ENCODE measurements around the gene DACT2. TPM values are rescaled to one million over a fixed set of nuclear protein-coding genes. Genes with fewer than 3 reads are reported as not detected.
A peak's percentile ranks its signal among the peaks of the same experiment; 100 is the strongest.

DACT2 gene
- total RNA-seq, 2 donors from 2014 or later = 16.6 to 39.9 TPM

DNA sequence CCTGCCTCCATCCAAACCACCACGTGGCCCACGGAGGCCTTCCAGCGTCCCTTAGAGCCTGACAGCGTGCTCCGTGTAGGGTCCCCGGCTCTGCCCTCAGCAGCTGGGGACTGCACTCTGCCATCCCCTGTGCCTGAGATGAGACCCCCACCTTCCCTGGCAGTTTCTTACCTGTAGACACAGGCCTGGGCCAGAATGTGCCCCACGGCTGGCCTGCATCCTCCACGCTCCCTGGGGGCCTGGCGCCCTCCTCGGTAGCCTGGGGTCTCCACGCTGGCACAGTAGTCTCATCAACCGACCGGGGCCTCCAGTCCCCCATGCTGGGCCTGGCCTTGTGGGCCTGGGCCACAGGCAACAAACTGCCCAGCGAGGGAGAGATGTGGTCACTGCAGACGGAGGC is 9.6 kb downstream of the DACT2 start:
- DNase-seq = no peak
- Histone ChIP-seq H3K9me3 (ENCODE audit: control insufficient read depth, low read length) (no peaks in the 10 kb centered on the region), H3K4me1 (ENCODE audit: control insufficient read depth, insufficient read depth, low read length) (peaks cover 9% of the 10 kb centered on the region), H3K4me3 (ENCODE audit: low read length) (no peak overlapping the region), H3K27ac (ENCODE audit: low read depth, low read length) (no peak overlapping the region), H3K9ac (ENCODE audit: extremely low read depth, low read length, poor library complexity, severe bottlenecking) (no peak overlapping the region), H3K36me3 (ENCODE audit: control insufficient read depth, insufficient read depth, low read length) (peaks cover 72% of the 10 kb centered on the region), H3K27me3 (ENCODE audit: control insufficient read depth, insufficient read depth, low read length, poor library complexity, severe bottlenecking) (no peaks in the 10 kb centered on the region)
- Mint-ChIP-seq H3K4me1 (peaks cover 23% of the 10 kb centered on the region), H3K36me3 (ENCODE audit: low read depth) (peaks cover 55% of the 10 kb centered on the region), H3K27me3 (ENCODE audit: insufficient read depth) (peaks cover 6% of the 10 kb centered on the region), H3K9me3 (no peaks in the 10 kb centered on the region), H3K4me3 (no peak overlapping the region), H3K27ac (no peak overlapping the region)
- TF ChIP-seq, protein P1, sequence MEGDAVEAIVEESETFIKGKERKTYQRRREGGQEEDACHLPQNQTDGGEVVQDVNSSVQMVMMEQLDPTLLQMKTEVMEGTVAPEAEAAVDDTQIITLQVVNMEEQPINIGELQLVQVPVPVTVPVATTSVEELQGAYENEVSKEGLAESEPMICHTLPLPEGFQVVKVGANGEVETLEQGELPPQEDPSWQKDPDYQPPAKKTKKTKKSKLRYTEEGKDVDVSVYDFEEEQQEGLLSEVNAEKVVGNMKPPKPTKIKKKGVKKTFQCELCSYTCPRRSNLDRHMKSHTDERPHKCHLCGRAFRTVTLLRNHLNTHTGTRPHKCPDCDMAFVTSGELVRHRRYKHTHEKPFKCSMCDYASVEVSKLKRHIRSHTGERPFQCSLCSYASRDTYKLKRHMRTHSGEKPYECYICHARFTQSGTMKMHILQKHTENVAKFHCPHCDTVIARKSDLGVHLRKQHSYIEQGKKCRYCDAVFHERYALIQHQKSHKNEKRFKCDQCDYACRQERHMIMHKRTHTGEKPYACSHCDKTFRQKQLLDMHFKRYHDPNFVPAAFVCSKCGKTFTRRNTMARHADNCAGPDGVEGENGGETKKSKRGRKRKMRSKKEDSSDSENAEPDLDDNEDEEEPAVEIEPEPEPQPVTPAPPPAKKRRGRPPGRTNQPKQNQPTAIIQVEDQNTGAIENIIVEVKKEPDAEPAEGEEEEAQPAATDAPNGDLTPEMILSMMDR (conservative IDR thresholded peaks at IDR 0.05) = no peak
- 94 to 95% methylated on average over 15 of the region's 15 CpGs for WGBS, 2 experiments (ENCODE audit: insufficient coverage in 1 of 2, insufficient read length in 1 of 2)

GRCh38 chr6:168309183-168309582 is 10.4 kb downstream of the DACT2 start:
- peak; percentile 43 for DNase-seq
- no peaks in the 10 kb centered on the region for H3K9me3 Mint-ChIP-seq
- H3K27me3 Mint-ChIP-seq (ENCODE audit: insufficient read depth) = peaks cover 11% of the 10 kb centered on the region
- Histone ChIP-seq H3K9me3 (ENCODE audit: control insufficient read depth, low read length) (no peaks in the 10 kb centered on the region), H3K27ac (ENCODE audit: low read depth, low read length) (no peak overlapping the region), H3K9ac (ENCODE audit: extremely low read depth, low read length, poor library complexity, severe bottlenecking) (no peak overlapping the region), H3K27me3 (ENCODE audit: control insufficient read depth, insufficient read depth, low read length, poor library complexity, severe bottlenecking) (no peaks in the 10 kb centered on the region), H3K36me3 (ENCODE audit: control insufficient read depth, insufficient read depth, low read length) (peaks cover 66% of the 10 kb centered on the region), H3K4me3 (ENCODE audit: low read length) (no peak overlapping the region), H3K4me1 (ENCODE audit: control insufficient read depth, insufficient read depth, low read length) (peaks cover 7% of the 10 kb centered on the region)
- TF ChIP-seq, protein P1 (conservative IDR thresholded peaks at IDR 0.05) = no peak
- WGBS, 2 experiments (ENCODE audit: insufficient coverage in 1 of 2, insufficient read length in 1 of 2) = 95 to 97% methylated on average over 29 to 30 of the region's 30 CpGs
- peak overlapping the region; percentile 44 for H3K27ac Mint-ChIP-seq
- peaks cover 20% of the 10 kb centered on the region for H3K4me1 Mint-ChIP-seq
- H3K4me3 Mint-ChIP-seq = no peak overlapping the region
- peaks cover 53% of the 10 kb centered on the region for H3K36me3 Mint-ChIP-seq (ENCODE audit: low read depth)

GRCh38 chr6:168308390-168309144 is 11.0 kb downstream of the DACT2 start:
- Histone ChIP-seq H3K9me3 (ENCODE audit: control insufficient read depth, low read length) (no peaks in the 10 kb centered on the region), H3K27ac (ENCODE audit: low read depth, low read length) (no peak overlapping the region), H3K36me3 (ENCODE audit: control insufficient read depth, insufficient read depth, low read length) (peaks cover 60% of the 10 kb centered on the region), H3K27me3 (ENCODE audit: control insufficient read depth, insufficient read depth, low read length, poor library complexity, severe bottlenecking) (no peaks in the 10 kb centered on the region), H3K4me3 (ENCODE audit: low read length) (no peak overlapping the region), H3K9ac (ENCODE audit: extremely low read depth, low read length, poor library complexity, severe bottlenecking) (no peak overlapping the region), H3K4me1 (ENCODE audit: control insufficient read depth, insufficient read depth, low read length) (peaks cover 1% of the 10 kb centered on the region)
- Mint-ChIP-seq H3K36me3 (ENCODE audit: low read depth) (peaks cover 48% of the 10 kb centered on the region), H3K27ac (peak overlapping the region; percentile 44), H3K9me3 (no peaks in the 10 kb centered on the region), H3K4me1 (peaks cover 17% of the 10 kb centered on the region), H3K27me3 (ENCODE audit: insufficient read depth) (peaks cover 11% of the 10 kb centered on the region), H3K4me3 (no peak overlapping the region)
- 95 to 98% methylated on average over 25 to 35 of the region's 35 CpGs for WGBS, 2 experiments (ENCODE audit: insufficient coverage in 1 of 2, insufficient read length in 1 of 2)
- DNase-seq = no peak
- TF ChIP-seq, protein P1 (conservative IDR thresholded peaks at IDR 0.05) = no peak

All from endodermal cell (in vitro differentiated cells).